HepG2 (cell line): ENCODE data around the gene ATXN2. TPM values are rescaled to one million over a fixed set of nuclear protein-coding genes. Genes with fewer than 3 reads are reported as not detected.

Experiments
- ASH2L ChIP-seq: fragments of 300-600, 200-600 bp; sonication (generic); IDR thresholded peaks from 2 replicates; pipeline ENCODE4 v1.7.0; 2017; ENCODE audit warnings: low read depth, mild to moderate bottlenecking, moderate library complexity, mixed read lengths, low read length; ENCODE audit not compliant: insufficient read length
- MEF2D ChIP-seq: sonication (generic); formaldehyde crosslinking; IDR thresholded peaks from 2 replicates; pipeline ENCODE4 v1.5.1; 2020; ENCODE audit warnings: mild to moderate bottlenecking, missing genetic modification reagents
- RNF219 ChIP-seq: sonication (generic); formaldehyde crosslinking; IDR thresholded peaks from 2 replicates; pipeline ENCODE4 v1.5.0; 2020; ENCODE audit warnings: mild to moderate bottlenecking, missing genetic modification reagents
- TFAP4 ChIP-seq: sonication (generic); IDR thresholded peaks from 2 replicates; pipeline ENCODE4 v1.6.1; 2016; ENCODE audit warnings: low read depth, borderline replicate concordance
- ZHX2 ChIP-seq, 2 experiments: sonication (generic) in 1 of 2; formaldehyde crosslinking in 1 of 2; IDR thresholded peaks; 2 replicates each; pipeline versions ENCODE4 v1.6.1 to v1.9.0; 2014 to 2022; ENCODE audit warnings: antibody characterized with exemption in 1 of 2, borderline replicate concordance in 1 of 2, inconsistent platforms in 1 of 2, low read depth in 1 of 2, missing genetic modification reagents in 1 of 2
- ZNF512 ChIP-seq: sonication (generic); formaldehyde crosslinking; IDR thresholded peaks from 2 replicates; pipeline ENCODE4 v1.4.0; 2020; ENCODE audit warnings: mild to moderate bottlenecking, missing genetic modification reagents
- ZNF768 ChIP-seq: sonication (generic); formaldehyde crosslinking; IDR thresholded peaks from 2 replicates; pipeline ENCODE4 v1.4.0; 2020; ENCODE audit warnings: missing genetic modification reagents
- ZNF790 ChIP-seq: sonication (generic); formaldehyde crosslinking; IDR thresholded peaks from 2 replicates; pipeline ENCODE4 v1.8.0; 2022; ENCODE audit warnings: missing genetic modification reagents, mild to moderate bottlenecking, borderline replicate concordance
- ZNF792 ChIP-seq: IDR thresholded peaks from 2 replicates; pipeline ENCODE4 v1.6.1; 2016
- polyA plus RNA-seq, 8 experiments: library from polyadenylated mRNA; depleted of rRNA in 3 of 8; stranded (reverse) in 7 of 8; unstranded in 1 of 8; fragments of >200 nt; fragmentation: Illumina TruSeq in 4 of 8; extraction: Trizol in 4 of 8; gene quantifications; 2 replicates each; pipeline versions ENCODE4 v1.2.1 to v1.2.3, GENCODE V29; 2011 to 2016; ENCODE audit warnings: low read depth in 4 of 8, missing spikeins in 1 of 8, mixed read lengths in 1 of 8; ENCODE audit not compliant: insufficient read depth in 1 of 8
- total RNA-seq, 5 experiments: library from RNA; depleted of rRNA; stranded (reverse); fragments of >200 nt; fragmentation: Illumina TruSeq; extraction: Trizol; gene quantifications; 2 replicates each; pipeline ENCODE4 v1.2.3, GENCODE V29; 2016; ENCODE audit warnings: low read depth in 1 of 5
- TF ChIP-seq, protein P1 (sequence below): IDR thresholded peaks from 2 replicates; pipeline ENCODE4 v1.6.1; 2016
- TF ChIP-seq, protein P2 (sequence below): sonication (generic); formaldehyde crosslinking; IDR thresholded peaks from 2 replicates; pipeline ENCODE4 v1.9.0; 2021; ENCODE audit warnings: missing genetic modification reagents, mild to moderate bottlenecking, borderline replicate concordance

The ATXN2 gene
- total and polyA plus RNA-seq, 2 of the 13 experiments (the other 11 are each of a cell fraction or from before 2014, with no cell fraction given), result 18.1 to 27.1 TPM

DNA sequence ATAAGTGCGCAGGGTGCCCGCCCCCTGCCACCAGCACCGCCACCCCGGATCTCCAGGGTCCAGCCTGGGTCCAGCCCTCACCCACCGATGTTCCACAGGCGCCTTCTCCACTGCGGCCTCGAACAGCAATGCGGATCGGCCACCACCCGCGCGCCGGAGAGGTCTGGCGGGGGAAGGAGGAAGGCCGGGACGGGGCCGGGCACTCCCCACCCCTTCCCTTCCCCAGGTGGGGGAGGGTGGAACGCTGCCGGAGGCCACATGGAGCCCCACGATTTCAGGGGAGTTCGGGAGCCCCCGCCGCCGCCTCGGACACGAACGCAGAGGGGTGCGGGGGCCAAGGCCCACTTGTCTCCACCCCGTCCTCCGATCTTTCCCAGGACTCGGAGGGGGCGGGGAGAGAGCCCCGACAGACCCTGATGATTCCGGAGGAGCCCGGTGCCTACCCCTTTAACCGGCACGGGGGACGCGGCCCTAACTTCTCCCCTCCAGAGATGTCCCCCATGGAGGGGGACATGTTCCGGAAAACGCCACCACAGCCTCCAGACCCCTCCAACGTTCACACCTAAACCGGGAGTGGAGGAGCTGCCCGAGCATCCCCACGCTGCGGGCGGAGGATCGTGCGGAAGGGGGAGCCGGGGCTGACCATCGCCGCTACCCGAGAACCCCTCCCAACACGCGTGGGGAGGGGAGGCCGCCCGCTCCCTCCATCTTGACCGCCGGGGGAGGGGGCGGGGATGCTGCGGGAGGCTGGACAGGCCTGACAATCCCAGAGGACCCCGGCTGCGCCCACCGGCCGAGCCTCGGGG lies 1.1 kb downstream of the ATXN2 start (continued):
- TF ChIP-seq ASH2L (no peak), TFAP4 (no peak), ZNF790 (no peak), MEF2D (CRISPR knock-in tag) (no peak), RNF219 (CRISPR knock-in tag) (no peak), ZHX2 (IDR thresholded peaks at IDR 0.05; ENCODE audit: low read depth) (no peak), ZHX2 (CRISPR knock-in tag; IDR thresholded peaks at IDR 0.05; ENCODE audit: borderline replicate concordance) (0 out of 2 replicates have a peak, but pooled peaks have one; percentile 34), ZNF768 (CRISPR knock-in tag) (no peak), ZNF792 (peak; percentile 12; the same call in 1 of the 2 replicates), ZNF512 (no peak)
- TF ChIP-seq, protein P1, sequence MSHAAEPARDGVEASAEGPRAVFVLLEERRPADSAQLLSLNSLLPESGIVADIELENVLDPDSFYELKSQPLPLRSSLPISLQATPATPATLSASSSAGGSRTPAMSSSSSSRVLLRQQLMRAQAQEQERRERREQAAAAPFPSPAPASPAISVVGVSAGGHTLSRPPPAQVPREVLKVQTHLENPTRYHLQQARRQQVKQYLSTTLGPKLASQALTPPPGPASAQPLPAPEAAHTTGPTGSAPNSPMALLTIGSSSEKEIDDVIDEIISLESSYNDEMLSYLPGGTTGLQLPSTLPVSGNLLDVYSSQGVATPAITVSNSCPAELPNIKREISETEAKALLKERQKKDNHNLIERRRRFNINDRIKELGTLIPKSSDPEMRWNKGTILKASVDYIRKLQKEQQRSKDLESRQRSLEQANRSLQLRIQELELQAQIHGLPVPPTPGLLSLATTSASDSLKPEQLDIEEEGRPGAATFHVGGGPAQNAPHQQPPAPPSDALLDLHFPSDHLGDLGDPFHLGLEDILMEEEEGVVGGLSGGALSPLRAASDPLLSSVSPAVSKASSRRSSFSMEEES, result no peak
- TF ChIP-seq, protein P2, sequence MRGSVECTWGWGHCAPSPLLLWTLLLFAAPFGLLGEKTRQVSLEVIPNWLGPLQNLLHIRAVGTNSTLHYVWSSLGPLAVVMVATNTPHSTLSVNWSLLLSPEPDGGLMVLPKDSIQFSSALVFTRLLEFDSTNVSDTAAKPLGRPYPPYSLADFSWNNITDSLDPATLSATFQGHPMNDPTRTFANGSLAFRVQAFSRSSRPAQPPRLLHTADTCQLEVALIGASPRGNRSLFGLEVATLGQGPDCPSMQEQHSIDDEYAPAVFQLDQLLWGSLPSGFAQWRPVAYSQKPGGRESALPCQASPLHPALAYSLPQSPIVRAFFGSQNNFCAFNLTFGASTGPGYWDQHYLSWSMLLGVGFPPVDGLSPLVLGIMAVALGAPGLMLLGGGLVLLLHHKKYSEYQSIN (CRISPR knock-in tag), result no peak
